NCI-H187 treated with DMSO at 0.1 percent for 48 hours (cell line): ENCODE results near the gene MRAS.
A peak's percentile ranks its signal among the peaks of the same experiment; 100 is the strongest.
"Not testable (repeated sequence)": the region's sequence is repeated elsewhere in the genome, so short reads cannot be mapped to it uniquely, and the experiment has no call there.

Experiments used
- DNase-seq: peaks from one replicate; lab custom pipeline; 2025; lab: John Stamatoyannopoulos, UW

The MRAS gene

DNA sequence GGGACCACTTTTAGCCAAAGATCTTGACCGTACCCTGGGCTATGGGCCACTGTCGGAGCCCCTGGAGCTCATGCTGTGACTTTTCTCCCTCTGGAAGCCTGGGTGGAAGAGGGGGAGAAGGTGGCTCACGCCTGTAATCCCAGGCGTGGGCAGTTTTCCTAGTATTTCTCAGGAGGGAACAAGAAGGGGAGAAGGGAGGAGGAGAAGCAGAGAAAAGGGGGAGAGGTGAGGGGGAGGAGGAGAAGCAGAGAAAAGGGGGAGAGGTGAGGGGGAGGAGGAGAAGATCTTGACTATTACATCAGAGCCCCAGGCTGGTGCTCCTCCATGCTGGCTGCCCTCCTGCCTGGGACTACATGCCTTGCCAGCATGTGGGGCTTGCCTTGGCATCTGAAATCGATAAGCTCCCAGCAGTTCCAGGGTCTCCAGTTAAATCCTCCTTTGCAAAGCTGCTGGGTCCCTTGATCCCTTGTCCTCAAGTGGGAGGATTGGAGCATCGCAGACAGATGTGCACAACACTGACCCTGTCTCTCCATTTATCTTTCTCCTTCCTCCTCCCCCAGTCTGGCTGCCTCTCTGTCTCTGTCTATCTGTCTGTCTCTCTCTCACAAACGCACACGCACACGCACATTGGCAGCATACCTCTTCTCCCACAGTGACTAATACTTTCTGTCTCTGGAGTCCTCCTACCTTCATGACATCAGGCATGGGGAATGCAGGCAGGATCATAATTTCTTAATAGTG, 41.6 kb downstream of the MRAS start:
- no peak for DNase-seq

DNA sequence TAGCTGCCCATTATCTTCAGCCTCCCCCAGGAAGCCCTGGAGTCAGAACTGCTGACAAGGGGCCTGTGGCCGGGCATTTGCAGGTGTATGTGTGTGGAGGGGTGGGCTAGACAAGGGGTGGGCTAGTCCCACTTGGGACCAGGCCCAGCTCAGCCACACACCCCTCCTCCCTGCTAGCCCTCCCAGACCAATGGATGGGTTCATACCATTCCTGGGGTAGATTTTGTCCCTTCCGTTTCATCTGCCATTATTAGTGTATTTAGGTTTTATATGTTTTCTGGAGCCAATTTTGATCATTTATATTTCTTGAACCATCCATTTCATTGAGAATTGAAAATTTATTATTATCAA, 42.2 kb downstream of the MRAS start:
- no peak for DNase-seq

- no peak for DNase-seq
Observed at GRCh38 chr3:138394156-138394555, 45.8 kb downstream of the MRAS start.

DNA sequence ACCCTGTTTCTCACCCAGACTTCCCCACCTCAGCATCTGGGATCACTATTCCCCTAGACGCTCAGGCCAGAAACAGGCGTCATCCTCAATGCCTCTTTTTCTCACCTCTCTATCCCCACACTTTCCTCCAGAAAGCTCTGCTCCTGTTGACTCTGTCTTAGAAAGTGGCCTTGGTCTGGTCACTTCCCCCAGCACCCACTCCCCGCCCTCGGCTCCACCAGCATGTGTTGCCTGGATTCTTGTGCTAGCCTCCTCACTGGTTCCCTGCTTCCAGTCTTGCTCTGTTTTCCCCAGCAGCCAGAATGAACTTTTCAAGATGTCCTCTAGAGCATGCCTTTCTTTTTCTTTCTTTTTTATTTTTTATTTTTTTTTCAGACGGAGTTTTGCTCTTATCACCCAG, 46.3 kb downstream of the MRAS start:
- no peak for DNase-seq

DNA sequence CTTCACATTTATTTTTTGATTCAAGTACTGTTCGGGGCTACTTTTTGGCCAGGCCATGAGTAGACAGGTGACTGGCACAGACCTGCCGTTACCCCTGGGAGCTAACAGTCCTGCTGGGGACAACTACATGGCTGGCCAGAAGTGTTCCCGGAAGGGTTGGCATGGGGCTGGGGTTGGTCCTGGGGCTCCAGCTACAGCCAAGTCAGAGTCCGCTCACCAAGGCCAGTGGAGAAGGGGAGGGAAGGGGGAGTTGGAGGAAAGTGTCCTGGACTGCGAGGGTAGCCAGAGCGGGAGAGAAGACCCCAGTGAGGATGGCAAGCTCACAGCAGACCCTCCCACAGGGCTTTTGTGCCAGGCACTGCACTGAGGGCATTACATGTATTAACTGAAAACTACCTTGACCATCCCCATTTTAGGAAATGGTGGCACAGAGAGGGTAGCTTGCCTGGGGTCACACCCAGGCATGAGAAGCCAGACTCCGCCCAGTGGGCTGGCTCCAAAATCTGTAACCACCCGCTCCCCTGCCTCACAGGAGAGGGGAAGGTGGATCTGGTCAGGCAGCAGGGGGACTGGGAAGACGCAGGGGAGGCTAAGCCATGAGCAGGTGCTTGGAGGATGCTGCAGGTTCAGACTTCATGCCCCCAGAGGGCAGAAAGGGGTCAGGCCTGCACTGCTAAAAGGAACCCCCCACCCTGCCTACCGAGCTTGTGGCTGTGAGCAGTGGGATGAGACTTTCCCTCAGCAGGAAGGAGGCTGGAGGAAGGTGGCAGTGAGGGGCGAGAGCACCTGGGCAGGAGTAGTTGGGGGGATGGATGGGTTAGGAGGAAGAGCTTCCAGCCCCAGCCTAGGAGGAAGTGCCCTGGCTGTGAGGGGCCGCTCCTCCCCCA, 47.7 kb downstream of the MRAS start:
- no peak for DNase-seq

GRCh38 chr3:138396752-138397410, 48.5 kb downstream of the MRAS start:
- no peak for DNase-seq

GRCh38 chr3:138397983-138398382, 49.6 kb downstream of the MRAS start:
- no peak for DNase-seq

DNA sequence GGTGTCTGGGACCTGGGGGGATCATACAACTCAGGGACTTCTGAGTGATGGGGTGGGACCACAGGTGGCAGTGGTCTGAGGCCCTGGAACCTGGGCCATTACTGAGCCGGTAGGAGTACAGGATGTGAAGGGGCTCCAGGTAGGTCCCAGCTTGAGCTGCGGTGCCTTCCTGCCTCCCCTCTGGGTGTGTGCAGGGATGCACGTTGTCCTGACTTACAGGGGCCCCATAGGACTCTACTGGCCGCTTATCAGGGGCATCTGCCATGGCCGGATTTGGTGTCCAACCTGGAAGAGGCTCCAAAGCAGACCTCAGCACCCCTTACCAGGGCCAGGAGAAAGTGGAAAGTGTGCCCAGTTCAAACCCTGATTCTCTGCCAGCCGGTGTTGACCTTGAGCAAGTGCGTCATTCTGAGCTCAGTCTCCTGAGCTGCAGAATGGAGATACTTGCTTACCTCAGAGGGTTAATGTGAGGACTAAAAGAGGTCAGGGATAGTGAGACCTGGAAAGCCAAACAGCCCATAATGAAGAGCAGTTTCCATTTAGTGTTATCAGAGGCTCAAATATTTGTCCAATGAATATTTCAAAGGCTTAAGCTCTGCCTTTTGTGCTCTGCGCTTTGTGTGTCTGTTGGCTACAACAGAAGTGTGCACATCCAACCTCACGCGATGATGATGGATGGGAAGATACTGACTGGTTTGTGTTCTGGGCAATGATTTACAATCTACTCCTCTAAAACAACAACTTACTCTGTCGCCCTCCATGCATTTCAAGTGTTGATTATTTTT, 50.6 kb downstream of the MRAS start:
- no peak for DNase-seq

- DNase-seq: no peak
Observed at GRCh38 chr3:138399766-138400165, 51.4 kb downstream of the MRAS start.

GRCh38 chr3:138400651-138401070, 52.3 kb downstream of the MRAS start:
- no peak for DNase-seq

DNA sequence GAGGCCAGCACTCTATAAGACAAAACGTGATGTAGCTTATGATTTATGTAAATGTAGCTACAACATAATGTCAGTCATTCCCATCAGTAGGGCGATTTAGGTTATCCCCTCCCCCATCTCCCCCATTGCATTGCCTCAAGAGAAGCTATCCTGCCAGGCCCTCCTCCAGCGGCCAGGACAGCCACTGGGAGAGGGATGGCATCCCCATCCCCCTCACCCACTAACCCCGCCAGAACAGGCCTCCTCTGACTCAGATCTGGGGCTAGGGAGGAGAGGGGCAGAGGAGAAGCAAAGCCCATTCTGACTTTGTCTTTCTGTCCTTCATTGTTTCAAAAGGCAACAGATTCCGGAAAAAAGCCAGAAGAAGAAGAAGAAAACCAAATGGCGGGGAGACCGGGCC, 53.5 kb downstream of the MRAS start:
- DNase-seq: no peak

DNA sequence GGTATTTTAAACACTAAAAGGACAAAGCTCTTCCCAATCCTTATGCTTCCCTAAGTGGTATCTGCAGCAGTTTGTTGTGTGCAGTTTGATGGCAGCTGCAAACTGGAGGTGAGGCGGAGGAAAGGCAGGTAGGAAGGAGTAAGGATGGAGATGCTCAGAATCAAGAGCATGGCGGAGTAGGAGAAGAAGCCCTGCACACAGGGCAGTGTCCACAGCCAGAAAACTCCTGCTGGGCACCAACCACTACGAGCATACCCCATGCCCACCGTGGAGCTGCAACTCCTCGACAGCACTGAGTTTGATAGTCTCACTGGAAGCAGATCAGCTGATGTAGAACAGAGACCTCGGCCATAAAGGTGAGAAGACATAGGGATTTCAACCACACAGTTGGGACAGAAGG, 55.7 kb downstream of the MRAS start:
- no peak for DNase-seq

- no peak for DNase-seq
Observed at GRCh38 chr3:138405001-138405400, 56.6 kb downstream of the MRAS start.

DNA sequence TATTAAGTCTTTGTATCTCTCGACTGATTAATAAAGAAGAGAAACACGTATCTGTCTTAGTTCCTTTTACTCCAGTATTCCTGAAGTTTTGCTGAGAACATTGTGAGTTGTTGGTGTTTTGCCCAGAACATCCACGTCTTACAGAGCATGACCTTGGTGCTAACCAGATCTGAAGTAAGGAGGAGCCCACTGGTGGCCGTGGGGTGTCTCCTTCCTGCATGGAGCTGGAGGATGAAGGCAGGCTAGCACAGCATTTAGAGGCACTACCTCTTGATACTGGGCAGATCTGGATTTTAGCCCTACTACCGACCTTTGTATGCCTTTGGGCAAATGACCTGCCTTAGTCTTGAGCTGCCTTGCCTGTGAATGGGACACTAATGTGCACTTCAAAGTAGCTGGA, 57.1 kb downstream of the MRAS start:
- DNase-seq: no peak

- no peak for DNase-seq
Observed at GRCh38 chr3:138406606-138407005, 58.2 kb downstream of the MRAS start.

- no peak for DNase-seq
Observed at GRCh38 chr3:138407236-138407907, 59.0 kb downstream of the MRAS start.

DNA sequence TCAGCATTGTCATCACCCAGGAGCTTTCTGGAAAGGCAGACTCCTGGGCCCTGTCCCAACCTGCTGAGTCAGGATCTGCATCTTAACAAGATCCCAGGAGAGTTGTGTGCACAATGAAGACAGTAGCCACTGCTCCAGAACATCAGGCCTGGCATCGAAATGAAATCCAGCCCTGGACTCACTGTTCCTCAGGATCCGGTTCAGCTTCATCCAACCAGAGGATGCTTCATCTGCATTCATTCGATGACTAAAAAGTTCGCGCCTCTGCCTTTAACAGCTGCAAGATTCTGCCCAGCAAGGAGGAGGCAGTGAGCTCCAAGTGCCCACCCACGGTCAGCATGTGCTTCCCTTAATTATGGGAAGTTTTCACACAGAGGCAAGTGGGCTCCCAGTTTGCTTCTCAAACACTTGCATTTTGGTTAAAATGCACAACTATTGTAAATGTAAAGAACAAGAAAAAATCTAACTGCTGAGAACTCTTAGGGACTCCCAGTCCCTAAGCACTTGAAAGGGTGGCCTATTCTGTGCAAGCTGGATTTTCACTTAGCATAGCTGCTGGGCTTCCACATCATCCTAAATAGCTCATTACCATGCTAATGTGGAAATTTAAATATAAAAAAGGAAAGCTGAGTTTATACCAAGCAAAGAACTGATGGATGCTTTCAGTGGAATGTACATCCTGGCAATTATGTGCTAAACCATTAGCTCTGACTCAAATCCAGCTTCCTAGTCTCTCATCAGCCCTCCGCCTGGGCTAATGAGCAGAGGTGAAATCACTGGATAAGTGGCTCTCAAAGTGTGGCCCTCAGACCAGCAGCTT, 60.6 kb downstream of the MRAS start:
- no peak for DNase-seq

GRCh38 chr3:138412821-138413551, 64.6 kb downstream of the MRAS start:
- no peak for DNase-seq

GRCh38 chr3:138416236-138416635, 67.9 kb downstream of the MRAS start:
- not testable (repeated sequence) for DNase-seq

DNA sequence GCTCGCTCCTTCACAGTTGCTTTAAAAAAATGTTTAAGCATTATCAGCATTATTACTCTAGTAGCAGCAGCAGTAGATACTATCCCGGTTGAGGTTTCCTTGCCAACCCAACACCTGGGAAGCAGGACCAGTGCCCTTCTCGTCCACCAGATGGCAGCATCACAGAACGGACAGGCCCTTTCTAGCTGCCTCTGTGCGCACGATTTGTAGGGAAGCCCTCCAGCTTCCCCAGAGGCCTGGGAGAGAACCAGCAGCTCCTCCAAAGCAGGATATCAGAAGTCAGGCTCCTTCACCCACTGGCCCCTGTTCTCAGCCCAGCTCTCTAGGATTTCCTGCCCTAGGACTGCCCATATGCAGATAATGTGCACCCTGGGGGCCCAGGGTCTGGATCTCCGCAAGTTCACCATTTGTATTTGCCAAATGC, 69.2 kb downstream of the MRAS start:
- DNase-seq: peak; percentile 29
